GM19043 (cell line): Measurements from ENCODE around the gene SLC22A17.

Experiments used
- ATAC-seq: cut with Tn5 transposase; IDR thresholded peaks from one replicate; pipeline ENCODE4 v1.9.1; 2021; ENCODE audit warnings: low read depth; ENCODE audit not compliant: unreplicated experiment

SLC22A17 gene

GRCh38 chr14:23364164-23365035, 11.7 kb upstream of the SLC22A17 start:
- ATAC-seq: no peak

GRCh38 chr14:23362200-23362599, 9.5 kb upstream of the SLC22A17 start:
- ATAC-seq: no peak

DNA sequence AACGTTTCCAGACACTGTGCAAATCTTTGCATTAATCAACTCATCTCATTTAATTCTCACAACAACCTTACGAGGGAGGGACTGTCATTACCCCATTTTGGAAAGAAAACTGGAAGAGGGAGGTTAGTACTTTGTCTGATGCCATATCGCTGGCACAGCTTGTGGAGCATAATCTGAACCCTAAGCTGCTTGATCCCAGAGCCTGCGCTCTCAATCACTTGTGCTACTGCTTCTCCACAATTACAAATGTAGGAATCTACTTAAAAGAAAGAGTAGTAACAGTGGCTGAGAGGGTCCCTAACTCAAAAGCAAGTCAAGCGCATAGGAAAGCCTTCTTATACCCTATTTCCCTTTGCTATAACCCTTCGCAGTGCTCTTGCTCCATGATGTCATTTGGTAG, 9.1 kb upstream of the SLC22A17 start:
- ATAC-seq: no peak

DNA sequence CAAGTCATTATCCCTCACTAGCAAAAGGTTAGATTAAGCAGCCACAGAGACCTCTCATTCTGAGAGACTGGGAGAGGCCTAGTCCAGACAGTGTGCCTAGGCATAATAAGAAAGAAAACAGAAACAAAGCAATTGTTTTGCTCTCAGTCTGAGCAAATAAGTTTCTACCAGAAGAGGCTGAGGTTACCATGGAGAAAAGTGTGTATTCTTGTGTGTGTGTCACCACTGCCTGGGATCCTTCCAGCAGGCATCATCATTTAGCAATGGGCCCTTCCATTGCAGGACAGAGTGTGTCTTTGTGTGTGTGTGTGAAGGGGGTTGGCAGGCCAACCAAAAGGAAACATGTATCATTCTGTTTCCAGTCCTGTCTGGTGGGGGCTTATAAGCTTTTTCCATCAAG, 8.6 kb upstream of the SLC22A17 start:
- no peak for ATAC-seq

GRCh38 chr14:23360496-23360895, 7.8 kb upstream of the SLC22A17 start:
- ATAC-seq: no peak

- ATAC-seq: no peak
Measured at GRCh38 chr14:23359722-23360447, 7.2 kb upstream of the SLC22A17 start.

- no peak for ATAC-seq
Measured at GRCh38 chr14:23359167-23359626, 6.5 kb upstream of the SLC22A17 start.

GRCh38 chr14:23358553-23359166, 6.0 kb upstream of the SLC22A17 start:
- no peak for ATAC-seq

DNA sequence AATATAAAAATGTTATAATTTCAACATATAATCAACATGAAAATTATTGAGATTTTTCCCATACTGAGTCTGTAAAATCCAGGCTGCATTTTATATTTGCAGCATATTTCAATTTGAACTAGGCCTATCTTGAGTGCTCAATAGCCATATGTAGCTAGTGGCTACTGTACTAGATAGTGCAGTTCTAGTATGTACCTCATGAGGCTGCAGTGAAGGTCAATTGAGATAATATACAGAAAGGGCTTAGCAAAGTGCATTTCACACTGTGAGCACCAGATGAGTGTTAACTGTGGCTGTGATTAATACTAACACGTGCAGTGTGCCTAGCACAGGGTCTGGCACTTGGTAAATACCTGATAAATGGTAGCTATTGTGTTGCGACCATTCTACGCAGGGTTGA, 5.4 kb upstream of the SLC22A17 start:
- ATAC-seq: no peak

- ATAC-seq: no peak
Measured at GRCh38 chr14:23357261-23357660, 4.6 kb upstream of the SLC22A17 start.

DNA sequence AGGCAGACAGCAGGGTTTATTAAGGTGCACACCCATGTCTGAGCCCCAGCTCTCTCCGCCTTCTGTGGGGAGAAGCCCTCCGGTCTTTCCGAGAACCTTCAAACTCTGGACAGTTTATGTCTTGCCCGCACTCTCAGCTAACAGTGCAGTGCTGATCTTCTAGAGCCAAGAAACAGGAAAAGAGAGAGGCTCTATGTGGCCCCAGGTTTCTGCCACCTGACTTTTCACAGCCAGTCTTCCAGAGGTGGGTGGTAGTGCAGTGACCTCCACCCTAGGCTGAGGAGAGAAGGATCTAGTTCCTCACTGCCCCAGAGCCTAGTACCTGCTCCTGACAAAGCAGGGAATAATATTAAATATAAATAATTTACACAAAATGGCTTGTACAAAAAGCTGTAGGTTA, 4.0 kb upstream of the SLC22A17 start:
- no peak for ATAC-seq

GRCh38 chr14:23355871-23356435, 3.3 kb upstream of the SLC22A17 start:
- ATAC-seq: no peak

DNA sequence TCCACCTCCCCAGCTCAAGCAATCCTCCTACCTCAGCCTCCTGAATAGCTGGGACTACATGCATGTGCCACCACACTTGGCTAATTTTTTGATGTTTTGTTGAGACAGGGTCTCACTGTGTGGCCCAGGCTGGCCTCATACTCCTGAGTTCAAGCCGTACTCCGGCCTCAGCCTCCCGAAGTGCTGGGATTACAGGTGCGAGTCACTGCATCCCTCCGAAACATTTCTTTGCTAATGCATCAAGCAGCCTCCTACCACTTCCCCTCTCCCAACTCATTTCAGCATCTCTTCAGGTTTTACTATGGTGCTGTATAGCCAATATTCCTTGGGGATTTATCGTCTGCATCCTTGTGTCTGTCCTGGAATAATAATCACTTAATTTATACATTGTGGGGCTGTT, 2.3 kb upstream of the SLC22A17 start:
- ATAC-seq: no peak

DNA sequence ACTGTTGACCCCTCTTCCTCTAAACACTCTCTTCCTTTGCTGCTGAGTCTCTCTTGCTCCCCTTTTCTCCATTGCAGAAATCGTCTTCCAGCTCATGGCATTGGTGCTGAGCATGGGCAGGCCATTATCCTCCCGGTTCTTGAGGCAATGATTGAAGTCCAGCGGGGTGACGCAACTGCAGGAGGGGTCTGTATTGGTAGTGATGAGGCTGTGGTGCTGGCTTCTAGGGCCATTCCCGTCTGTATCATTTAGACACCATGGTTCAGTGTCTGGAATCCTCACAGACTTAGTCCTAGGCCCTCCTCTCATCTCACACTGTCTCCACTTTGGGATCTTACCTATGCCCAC, 720 bp upstream of the SLC22A17 start:
- no peak for ATAC-seq

GRCh38 chr14:23351681-23352505, 794 bp downstream of the SLC22A17 start:
- no peak for ATAC-seq

- ATAC-seq: no peak
Measured at GRCh38 chr14:23349156-23349845, 3.4 kb downstream of the SLC22A17 start.

DNA sequence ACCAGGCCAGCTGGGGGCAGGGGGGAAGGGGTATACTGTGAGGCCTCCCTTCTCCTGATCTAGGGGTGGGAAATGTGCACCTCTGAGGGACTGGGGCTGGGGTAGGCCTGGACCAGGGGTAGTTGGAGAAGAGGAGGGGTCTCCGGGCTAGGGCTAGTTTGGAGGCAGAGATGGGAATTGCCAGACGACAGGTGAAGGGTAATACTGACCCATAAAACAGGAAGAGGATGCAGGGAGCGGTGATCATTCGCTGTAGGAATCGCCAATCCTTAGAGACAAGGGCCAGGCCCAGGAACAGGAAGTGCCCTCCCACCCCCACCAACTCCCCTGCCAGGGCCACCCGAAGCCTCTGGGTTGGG, 4.4 kb downstream of the SLC22A17 start:
- no peak for ATAC-seq

DNA sequence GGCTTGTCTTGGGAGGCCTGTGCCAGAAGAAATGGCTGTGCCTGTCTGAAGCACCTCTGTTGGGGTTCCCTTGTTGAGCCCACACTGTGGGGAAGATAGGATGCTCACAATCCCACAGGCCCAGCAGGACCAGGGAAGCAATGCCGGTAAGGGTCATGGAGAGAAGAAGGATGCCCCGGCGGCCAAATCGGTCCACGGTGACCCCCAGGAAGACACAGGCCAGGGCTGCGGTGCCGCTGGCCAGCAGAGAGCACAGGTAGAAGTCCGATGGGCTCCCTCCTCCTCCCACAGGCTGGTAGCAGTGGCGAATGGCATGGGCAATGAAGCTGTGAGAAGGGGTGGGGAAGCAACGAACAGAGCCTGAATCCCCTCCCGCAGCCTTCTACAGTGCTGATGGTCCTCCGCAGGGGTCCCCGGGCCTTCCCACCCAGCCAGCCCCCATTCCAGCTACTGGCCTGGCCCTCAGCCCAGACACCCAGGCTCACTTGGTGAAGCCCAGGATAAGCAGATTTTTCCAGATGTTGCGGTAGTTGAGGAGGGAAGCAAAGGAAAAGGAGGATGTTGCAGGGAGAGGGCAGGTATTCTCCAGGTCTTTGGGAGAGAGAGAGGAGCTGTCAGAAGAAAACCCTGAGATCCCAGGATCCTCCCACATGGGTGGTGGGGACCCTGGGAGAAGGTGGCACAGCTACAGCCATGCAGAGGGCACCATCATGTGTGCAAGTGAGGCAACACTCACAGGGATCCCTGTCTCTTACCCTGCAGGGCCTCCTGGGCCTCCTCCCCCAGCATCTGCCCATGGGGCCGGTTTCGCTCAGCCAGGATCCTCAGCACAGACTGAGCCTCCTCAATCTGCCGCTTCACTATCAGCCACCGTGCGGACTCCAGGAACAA, 5.0 kb downstream of the SLC22A17 start:
- ATAC-seq: no peak
